GM23248 (cell line): ENCODE data around the gene ZCCHC2. TPM values are rescaled to one million over a fixed set of nuclear protein-coding genes. Genes with fewer than 3 reads are reported as not detected.

Source experiments
- DNase-seq: peaks from one replicate; pipeline ENCODE4 v3.0.0-alpha.2; 2015
- H2AFZ ChIP-seq: fragments of 200-600 bp; sonication (generic); 2 replicates; pipeline ENCODE4 v1.6.1; 2016; ENCODE audit warnings: antibody characterized with exemption
- H3F3A ChIP-seq: fragments of 200-600 bp; sonication (generic); 2 replicates; pipeline ENCODE4 v1.6.1; 2016; ENCODE audit warnings: mild to moderate bottlenecking, antibody characterized with exemption, mixed run types; ENCODE audit not compliant: insufficient read depth
- H3K27ac ChIP-seq: fragments of 200-600 bp; sonication (generic); 2 replicates; pipeline ENCODE4 v1.5.1; 2016; ENCODE audit warnings: mild to moderate bottlenecking
- H3K27me3 ChIP-seq: fragments of 200-600 bp; sonication (generic); replicated peaks from 2 replicates; pipeline ENCODE4 v1.6.1; 2016; ENCODE audit warnings: mild to moderate bottlenecking; ENCODE audit not compliant: insufficient read depth
- H3K36me3 ChIP-seq: fragments of 200-600 bp; sonication (generic); 2 replicates; pipeline ENCODE4 v1.6.1; 2016; ENCODE audit warnings: low read depth, mild to moderate bottlenecking
- H3K4me1 ChIP-seq: fragments of 200-600 bp; sonication (generic); 2 replicates; pipeline ENCODE4 v1.6.1; 2016; ENCODE audit warnings: mild to moderate bottlenecking; ENCODE audit not compliant: insufficient read depth
- H3K4me2 ChIP-seq: fragments of 200-600 bp; sonication (generic); one replicate; pipeline ENCODE4 v1.6.1; 2016; ENCODE audit warnings: mild to moderate bottlenecking; ENCODE audit not compliant: unreplicated experiment
- H3K4me3 ChIP-seq: fragments of 200-600 bp; sonication (generic); 2 replicates; pipeline ENCODE4 v1.5.1; 2016; ENCODE audit warnings: mild to moderate bottlenecking
- H3K79me2 ChIP-seq: fragments of 200-600 bp; sonication (generic); 2 replicates; pipeline ENCODE4 v1.6.1; 2016; ENCODE audit warnings: mild to moderate bottlenecking; ENCODE audit not compliant: insufficient read depth
- H3K9ac ChIP-seq: fragments of 200-600 bp; sonication (generic); 2 replicates; pipeline ENCODE4 v1.6.1; 2016; ENCODE audit warnings: mild to moderate bottlenecking
- H3K9me2 ChIP-seq: fragments of 200-600 bp; sonication (generic); 2 replicates; pipeline ENCODE4 v1.6.1; 2016; ENCODE audit warnings: mixed run types, mild to moderate bottlenecking, moderate library complexity; ENCODE audit not compliant: insufficient read depth
- H3K9me3 ChIP-seq: fragments of 200-600 bp; sonication (generic); one replicate; pipeline ENCODE4 v1.6.1; 2017; ENCODE audit warnings: low read depth
- H4K20me1 ChIP-seq: fragments of 200-600 bp; sonication (generic); 2 replicates; pipeline ENCODE4 v1.6.0; 2016; ENCODE audit not compliant: insufficient read depth
- EZH2 ChIP-seq: fragments of 200-600 bp; sonication (generic); IDR thresholded peaks from 2 replicates; pipeline ENCODE4 v1.6.1; 2018; ENCODE audit warnings: antibody characterized with exemption, mild to moderate bottlenecking; ENCODE audit not compliant: insufficient read depth, poor library complexity, severe bottlenecking
- EZH2phosphoT487 ChIP-seq: fragments of 200-600 bp; sonication (generic); IDR thresholded peaks from 2 replicates; pipeline ENCODE4 v1.6.1; 2018; ENCODE audit warnings: antibody characterized with exemption, moderate library complexity, mild to moderate bottlenecking, low read depth; ENCODE audit not compliant: insufficient read depth
- WGBS, 2 experiments: methylation state at CpG; one replicate each; pipeline ENCODE4 v1.1.6; 2015 to 2017; ENCODE audit warnings: low lambda C conversion rate in 2 of 2, low coverage in 1 of 2; ENCODE audit errors: missing lambda C conversion rate in 2 of 2; 5-methylcytosine and 5-hydroxymethylcytosine counted together
- in situ Hi-C: fragments of 300-500 bp; cut with MboI; formaldehyde crosslinking; loops from 2 replicates; pipeline ENCODE4 v1.15.0; 2020
- polyA plus RNA-seq: library from polyadenylated mRNA; unstranded; fragments of >200 nt; fragmentation: Nextera tagmentation; extraction: Ambion mirVana; gene quantifications from 2 replicates; pipeline ENCODE4 v1.2.1, GENCODE V29; 2016
- total RNA-seq: library from RNA; depleted of rRNA; stranded (reverse); fragments of >200 nt; shearing (Covaris generic); gene quantifications from 2 replicates; pipeline ENCODE4 v1.2.3, GENCODE V29; 2014

Gene ZCCHC2
- total and polyA plus RNA-seq, 2 experiments from 2014 or later: 0.81 to 1.7 TPM

GRCh38 chr18:62512532-62512931 is 10.3 kb upstream of the ZCCHC2 start:
- no peak overlapping the region for H2AFZ ChIP-seq
- WGBS, 2 experiments: 26 to 41% methylated on average over 1 of the region's 1 CpG
- no peaks in the 10 kb centered on the region for H3K79me2 ChIP-seq
- H3K4me1 ChIP-seq: no peaks in the 10 kb centered on the region
- H3K4me2 ChIP-seq: no peak overlapping the region
- H3K9ac ChIP-seq: no peak overlapping the region
- no peaks in the 10 kb centered on the region for H3K9me2 ChIP-seq
- H4K20me1 ChIP-seq: no peaks in the 10 kb centered on the region
- H3F3A ChIP-seq: no peaks in the 10 kb centered on the region
- H3K27ac ChIP-seq: no peak overlapping the region
- in situ Hi-C loops: no loop called here
- no peaks in the 10 kb centered on the region for H3K36me3 ChIP-seq
- no peak for TF ChIP-seq EZH2
- no peak for TF ChIP-seq EZH2phosphoT487
- H3K4me3 ChIP-seq: no peak overlapping the region
- H3K9me3 ChIP-seq: peaks cover 4% of the 10 kb centered on the region
- no peaks in the 10 kb centered on the region for H3K27me3 ChIP-seq
- no peak for DNase-seq

- no peak overlapping the region for H3K4me3 ChIP-seq
- DNase-seq: no peak
- H3K9me2 ChIP-seq: no peaks in the 10 kb centered on the region
- H3K27ac ChIP-seq: no peak overlapping the region
- peaks cover 4% of the 10 kb centered on the region for H3K9me3 ChIP-seq
- in situ Hi-C loops: no loop called here
- TF ChIP-seq EZH2: no peak
- 14 to 28% methylated on average over 2 of the region's 2 CpGs for WGBS, 2 experiments
- no peaks in the 10 kb centered on the region for H4K20me1 ChIP-seq
- no peak overlapping the region for H2AFZ ChIP-seq
- H3K27me3 ChIP-seq: no peaks in the 10 kb centered on the region
- no peak overlapping the region for H3K4me2 ChIP-seq
- H3K9ac ChIP-seq: no peak overlapping the region
- H3K79me2 ChIP-seq: no peaks in the 10 kb centered on the region
- H3F3A ChIP-seq: no peaks in the 10 kb centered on the region
- no peaks in the 10 kb centered on the region for H3K4me1 ChIP-seq
- H3K36me3 ChIP-seq: no peaks in the 10 kb centered on the region
Measured at GRCh38 chr18:62512996-62513395, 9.8 kb upstream of the ZCCHC2 start.

- Histone ChIP-seq H3K9me2 (no peaks in the 10 kb centered on the region), H3K4me2 (no peak overlapping the region), H3K27ac (no peak overlapping the region), H3K9me3 (peaks cover 4% of the 10 kb centered on the region), H3K36me3 (no peaks in the 10 kb centered on the region), H3K27me3 (no peaks in the 10 kb centered on the region), H3F3A (no peaks in the 10 kb centered on the region), H3K9ac (no peak overlapping the region), H4K20me1 (no peaks in the 10 kb centered on the region), H3K4me1 (no peaks in the 10 kb centered on the region), H3K4me3 (no peak overlapping the region), H3K79me2 (no peaks in the 10 kb centered on the region), H2AFZ (no peak overlapping the region)
- no peak for DNase-seq
- in situ Hi-C loops: no loop called here
- TF ChIP-seq EZH2: no peak
- TF ChIP-seq EZH2phosphoT487: no peak
Measured at GRCh38 chr18:62514570-62514969, 8.3 kb upstream of the ZCCHC2 start.

- DNase-seq: no peak
- Histone ChIP-seq H3K9ac (no peak overlapping the region), H3K36me3 (no peaks in the 10 kb centered on the region), H3K9me3 (peaks cover 4% of the 10 kb centered on the region), H3K79me2 (no peaks in the 10 kb centered on the region), H3F3A (no peaks in the 10 kb centered on the region), H3K27me3 (no peaks in the 10 kb centered on the region), H3K4me3 (no peak overlapping the region), H3K27ac (no peak overlapping the region), H3K4me1 (no peaks in the 10 kb centered on the region), H4K20me1 (no peaks in the 10 kb centered on the region), H2AFZ (no peak overlapping the region), H3K4me2 (no peak overlapping the region), H3K9me2 (no peaks in the 10 kb centered on the region)
- 9 to 20% methylated on average over 1 of the region's 1 CpG for WGBS, 2 experiments
- in situ Hi-C loops: no loop called here
- TF ChIP-seq EZH2phosphoT487 (no peak), EZH2 (no peak)
Measured at GRCh38 chr18:62516242-62516641, 6.6 kb upstream of the ZCCHC2 start.
